Stimulated activated CD8-positive, alpha-beta memory T cell treated with anti-CD3 and anti-CD28 coated beads, Interleukin-4, amount 100 ng/mL, for 24 hours (primary cell): ENCODE results near the gene DUOXA2.

Experiments used
- DNase-seq: peaks from one replicate; pipeline ENCODE4 v3.0.0-alpha.2; 2020; ENCODE audit warnings: low read depth

Gene DUOXA2

GRCh38 chr15:45162771-45163507 is 48.8 kb downstream of the DUOXA2 start:
- peak; percentile 42 for DNase-seq

GRCh38 chr15:45163508-45163856 is 49.4 kb downstream of the DUOXA2 start:
- DNase-seq: no peak

- DNase-seq: no peak
Measured at GRCh38 chr15:45164914-45165313, 50.8 kb downstream of the DUOXA2 start.

GRCh38 chr15:45165536-45165935 is 51.4 kb downstream of the DUOXA2 start:
- no peak for DNase-seq

GRCh38 chr15:45166834-45167630 is 52.9 kb downstream of the DUOXA2 start:
- peak; percentile 71 for DNase-seq

- no peak for DNase-seq
Measured at GRCh38 chr15:45167631-45168205, 53.6 kb downstream of the DUOXA2 start.
